Neural progenitor cell (in vitro differentiated cells): ENCODE data around the gene PAX6.

Source experiments
- CTCF ChIP-seq: fragments of 200-600 bp; sonication (generic); IDR thresholded peaks from 2 replicates; pipeline ENCODE4 v1.5.1; 2017; ENCODE audit warnings: antibody characterized with exemption, mild to moderate bottlenecking
- EZH2 ChIP-seq: fragments of 200-600 bp; sonication (generic); IDR thresholded peaks from 2 replicates; pipeline ENCODE4 v1.6.1; 2017; ENCODE audit warnings: antibody characterized with exemption, mild to moderate bottlenecking, moderate library complexity
- EZH2phosphoT487 ChIP-seq: fragments of 200-600 bp; sonication (generic); IDR thresholded peaks from 2 replicates; pipeline ENCODE4 v1.6.1; 2017; ENCODE audit warnings: antibody characterized with exemption

- no peak for TF ChIP-seq CTCF
- TF ChIP-seq EZH2: peak; percentile 65
- peak; percentile 81 for TF ChIP-seq EZH2phosphoT487
These were observed 15.7 kb upstream of the PAX6 start for GRCh38 chr11:31826536-31827438.
